Brain microvascular endothelial cell (primary cell): ENCODE data around the gene CADM2.

Experiments used
- DNase-seq: peaks from one replicate; pipeline ENCODE4 v3.0.0-alpha.2; 2020
- H3K27ac ChIP-seq: fragments of 250-450 bp; sonication (Bioruptor Pico); 2 replicates; pipeline ENCODE4 v1.5.1; 2020; ENCODE audit warnings: mild to moderate bottlenecking, moderate library complexity
- H3K27me3 ChIP-seq: fragments of 250-450 bp; sonication (Bioruptor Pico); replicated peaks from 2 replicates; pipeline ENCODE4 v1.5.1; 2020; ENCODE audit warnings: mild to moderate bottlenecking
- H3K36me3 ChIP-seq: fragments of 250-450 bp; sonication (Bioruptor Pico); replicated peaks from 2 replicates; pipeline ENCODE4 v1.5.1; 2020; ENCODE audit warnings: mild to moderate bottlenecking
- H3K4me3 ChIP-seq: 2 replicates; pipeline ENCODE4 v1.5.1; 2011; ENCODE audit warnings: low read depth, mild to moderate bottlenecking, control low read depth, low read length, moderate library complexity
- in situ Hi-C: cut with HindIII; loops from 2 replicates; pipeline ENCODE4 v1.10.0; 2017; ENCODE audit warnings: low sequenced_read_pairs, low pct_ligation_motif_present
- TF ChIP-seq, protein P1 (sequence below): IDR thresholded peaks from 2 replicates; pipeline ENCODE4 v1.5.1; 2011; ENCODE audit warnings: low read depth, mild to moderate bottlenecking, moderate library complexity, low read length, control low read depth, inconsistent platforms; ENCODE audit errors: missing control alignments

The CADM2 gene

DNA sequence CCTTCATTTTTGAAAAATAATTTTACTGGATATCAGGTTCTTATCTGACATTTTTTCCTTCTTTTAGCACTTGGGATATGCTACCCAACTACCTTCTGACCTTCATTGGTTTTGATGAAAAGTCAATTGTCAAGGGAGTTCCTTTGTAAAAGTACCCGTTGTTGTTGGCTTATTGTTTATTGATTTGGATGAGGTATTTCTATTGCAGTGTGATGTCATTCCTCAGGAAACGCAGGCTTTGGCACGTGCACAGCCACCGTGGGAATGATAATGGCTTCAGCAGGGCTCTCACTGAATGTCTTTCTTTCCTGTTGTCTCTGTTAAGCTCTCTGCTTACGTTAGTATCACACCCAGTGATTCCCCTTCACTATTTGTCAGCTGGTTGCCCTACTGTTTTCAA lies 944.6 kb downstream of the CADM2 start:
- in situ Hi-C loops = no loop called here
- no peak for DNase-seq
- Histone ChIP-seq H3K36me3 (no peaks in the 10 kb centered on the region), H3K27ac (no peak overlapping the region), H3K4me3 (no peak overlapping the region), H3K27me3 (no peaks in the 10 kb centered on the region)
- TF ChIP-seq, protein P1, sequence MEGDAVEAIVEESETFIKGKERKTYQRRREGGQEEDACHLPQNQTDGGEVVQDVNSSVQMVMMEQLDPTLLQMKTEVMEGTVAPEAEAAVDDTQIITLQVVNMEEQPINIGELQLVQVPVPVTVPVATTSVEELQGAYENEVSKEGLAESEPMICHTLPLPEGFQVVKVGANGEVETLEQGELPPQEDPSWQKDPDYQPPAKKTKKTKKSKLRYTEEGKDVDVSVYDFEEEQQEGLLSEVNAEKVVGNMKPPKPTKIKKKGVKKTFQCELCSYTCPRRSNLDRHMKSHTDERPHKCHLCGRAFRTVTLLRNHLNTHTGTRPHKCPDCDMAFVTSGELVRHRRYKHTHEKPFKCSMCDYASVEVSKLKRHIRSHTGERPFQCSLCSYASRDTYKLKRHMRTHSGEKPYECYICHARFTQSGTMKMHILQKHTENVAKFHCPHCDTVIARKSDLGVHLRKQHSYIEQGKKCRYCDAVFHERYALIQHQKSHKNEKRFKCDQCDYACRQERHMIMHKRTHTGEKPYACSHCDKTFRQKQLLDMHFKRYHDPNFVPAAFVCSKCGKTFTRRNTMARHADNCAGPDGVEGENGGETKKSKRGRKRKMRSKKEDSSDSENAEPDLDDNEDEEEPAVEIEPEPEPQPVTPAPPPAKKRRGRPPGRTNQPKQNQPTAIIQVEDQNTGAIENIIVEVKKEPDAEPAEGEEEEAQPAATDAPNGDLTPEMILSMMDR = no peak

DNA sequence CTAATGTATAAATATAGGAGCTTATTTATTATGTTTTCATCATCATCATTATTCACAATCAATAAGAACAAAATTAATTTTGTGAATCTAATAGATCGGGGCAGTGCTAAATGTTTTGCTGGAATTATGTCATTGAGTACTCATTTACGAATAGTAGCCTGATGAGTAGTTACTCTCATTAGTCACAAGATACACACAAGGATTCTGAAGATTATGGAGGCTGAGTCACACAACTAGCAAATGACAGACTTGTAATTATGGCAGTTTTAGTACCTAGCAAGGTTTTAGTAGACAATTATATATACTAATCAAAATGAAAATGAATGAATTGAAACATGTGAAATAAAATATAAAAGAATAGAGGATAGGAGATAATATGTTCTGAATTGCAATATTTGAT lies 954.2 kb downstream of the CADM2 start:
- no peak for DNase-seq

DNA sequence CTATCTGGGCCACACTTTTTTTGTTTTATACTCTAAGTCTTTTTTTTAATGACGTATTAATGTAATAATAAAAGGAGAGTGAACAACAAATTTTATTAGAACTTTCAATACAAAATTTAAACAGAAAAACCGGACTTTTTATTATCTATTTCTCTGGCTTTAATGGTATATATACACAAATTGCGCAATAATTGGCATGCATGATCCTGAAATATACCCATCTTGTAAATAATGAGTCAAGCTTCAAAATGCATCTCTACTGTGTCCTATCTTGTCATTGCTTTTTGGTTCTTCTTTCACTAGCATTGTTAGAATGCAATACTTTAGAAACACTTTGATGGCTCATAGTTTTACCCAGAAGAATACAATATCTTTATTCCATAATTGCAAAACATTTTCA lies 963.6 kb downstream of the CADM2 start:
- no peak for DNase-seq
- H3K4me3 ChIP-seq = no peak overlapping the region
- no peaks in the 10 kb centered on the region for H3K27me3 ChIP-seq
- TF ChIP-seq, protein P1 = no peak
- no peaks in the 10 kb centered on the region for H3K36me3 ChIP-seq
- in situ Hi-C loops = no loop called here
- H3K27ac ChIP-seq = no peak overlapping the region

More for the DNA sequence above, 954.2 kb downstream of the CADM2 start:
- in situ Hi-C loops = no loop called here
- no peaks in the 10 kb centered on the region for H3K36me3 ChIP-seq
- TF ChIP-seq, protein P1 = no peak
- H3K4me3 ChIP-seq = no peak overlapping the region
- H3K27ac ChIP-seq = no peak overlapping the region
- no peaks in the 10 kb centered on the region for H3K27me3 ChIP-seq

DNA sequence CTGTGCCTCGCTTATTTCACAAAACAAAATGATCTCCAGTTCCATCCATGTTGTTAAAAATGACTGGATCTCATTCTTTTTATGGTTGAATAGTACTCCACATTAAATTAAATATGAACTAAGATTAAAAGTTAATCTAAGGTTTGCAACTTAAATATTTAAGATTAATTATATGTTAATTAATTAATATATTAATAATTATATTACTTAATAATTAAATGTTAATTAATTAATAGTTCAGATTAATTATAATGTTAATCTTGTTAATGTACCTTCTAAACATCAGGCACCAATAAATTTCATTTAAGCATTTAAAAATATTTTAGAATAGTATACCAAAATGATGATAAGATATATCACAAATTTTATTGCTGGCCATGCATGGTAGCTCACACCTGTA lies 971.9 kb downstream of the CADM2 start:
- Histone ChIP-seq H3K27ac (no peak overlapping the region), H3K36me3 (no peaks in the 10 kb centered on the region), H3K27me3 (no peaks in the 10 kb centered on the region), H3K4me3 (no peak overlapping the region)
- no peak for DNase-seq
- in situ Hi-C loops = no loop called here
- TF ChIP-seq, protein P1 = no peak

DNA sequence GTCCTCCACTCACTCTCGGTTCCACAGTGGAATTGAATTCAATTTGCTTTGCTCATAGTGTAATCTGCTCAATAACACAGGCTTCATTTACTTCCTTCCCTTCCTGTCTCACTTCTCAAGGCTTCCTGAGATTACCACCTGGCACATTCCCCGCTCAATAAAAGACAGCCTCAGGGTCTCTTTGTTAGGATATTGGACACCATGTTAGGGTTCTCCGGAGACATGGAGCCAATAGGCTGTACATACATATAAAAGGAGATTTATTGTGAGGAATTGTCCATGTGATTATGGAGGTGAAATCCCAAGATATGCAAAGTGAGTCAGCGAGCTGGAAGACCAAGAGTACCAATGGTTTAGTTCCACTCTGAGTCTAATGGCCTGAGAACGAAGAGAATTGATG lies 974.5 kb downstream of the CADM2 start:
- no peak overlapping the region for H3K27ac ChIP-seq
- TF ChIP-seq, protein P1 = no peak
- DNase-seq = no peak
- in situ Hi-C loops = no loop called here
- H3K4me3 ChIP-seq = no peak overlapping the region
- H3K36me3 ChIP-seq = no peaks in the 10 kb centered on the region
- H3K27me3 ChIP-seq = no peaks in the 10 kb centered on the region

DNA sequence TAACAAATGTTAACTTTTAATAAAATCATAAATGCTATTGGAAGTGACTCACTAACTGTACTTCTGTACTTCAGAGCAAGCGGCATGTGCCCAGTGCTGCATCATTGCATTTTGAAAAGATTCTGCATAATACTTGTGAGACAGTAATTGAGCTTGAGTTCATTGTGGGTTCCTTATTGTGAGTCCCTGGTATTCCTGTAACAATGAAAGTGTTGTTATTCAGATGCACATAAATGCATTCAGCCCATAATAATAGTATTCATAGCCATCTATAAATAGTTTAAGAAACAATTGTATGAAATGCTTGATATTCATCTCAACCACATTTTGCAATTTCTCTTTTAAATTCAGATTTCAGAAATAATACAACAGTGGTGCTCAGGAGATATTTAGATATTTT lies 976.4 kb downstream of the CADM2 start:
- H3K36me3 ChIP-seq = no peaks in the 10 kb centered on the region
- no peak overlapping the region for H3K4me3 ChIP-seq
- TF ChIP-seq, protein P1 = no peak
- H3K27me3 ChIP-seq = no peaks in the 10 kb centered on the region
- in situ Hi-C loops = no loop called here
- DNase-seq = no peak
- no peak overlapping the region for H3K27ac ChIP-seq
